Kidney capillary endothelial cell (primary cell): ENCODE measurements around the gene LDLRAD4.

Source experiments
- DNase-seq: peaks from one replicate; pipeline ENCODE4 v3.0.0-alpha.2; 2018; ENCODE audit warnings: low spot score

The LDLRAD4 gene

DNA sequence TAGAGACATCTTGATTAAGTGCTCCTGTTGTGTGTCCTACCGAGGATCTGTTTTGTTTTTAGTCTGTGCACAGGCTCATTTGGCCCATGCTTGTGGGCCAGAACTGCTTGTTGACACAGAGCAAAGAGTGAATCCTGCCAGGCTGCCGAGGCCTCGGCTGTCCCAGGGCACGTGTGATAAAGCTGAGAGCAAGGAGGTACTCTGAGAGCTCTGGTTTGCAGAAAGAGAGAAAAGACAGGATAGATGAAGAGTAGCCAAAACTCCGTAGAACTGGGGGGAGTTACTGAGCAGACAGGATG is 332.7 kb downstream of the LDLRAD4 start:
- no peak for DNase-seq

DNA sequence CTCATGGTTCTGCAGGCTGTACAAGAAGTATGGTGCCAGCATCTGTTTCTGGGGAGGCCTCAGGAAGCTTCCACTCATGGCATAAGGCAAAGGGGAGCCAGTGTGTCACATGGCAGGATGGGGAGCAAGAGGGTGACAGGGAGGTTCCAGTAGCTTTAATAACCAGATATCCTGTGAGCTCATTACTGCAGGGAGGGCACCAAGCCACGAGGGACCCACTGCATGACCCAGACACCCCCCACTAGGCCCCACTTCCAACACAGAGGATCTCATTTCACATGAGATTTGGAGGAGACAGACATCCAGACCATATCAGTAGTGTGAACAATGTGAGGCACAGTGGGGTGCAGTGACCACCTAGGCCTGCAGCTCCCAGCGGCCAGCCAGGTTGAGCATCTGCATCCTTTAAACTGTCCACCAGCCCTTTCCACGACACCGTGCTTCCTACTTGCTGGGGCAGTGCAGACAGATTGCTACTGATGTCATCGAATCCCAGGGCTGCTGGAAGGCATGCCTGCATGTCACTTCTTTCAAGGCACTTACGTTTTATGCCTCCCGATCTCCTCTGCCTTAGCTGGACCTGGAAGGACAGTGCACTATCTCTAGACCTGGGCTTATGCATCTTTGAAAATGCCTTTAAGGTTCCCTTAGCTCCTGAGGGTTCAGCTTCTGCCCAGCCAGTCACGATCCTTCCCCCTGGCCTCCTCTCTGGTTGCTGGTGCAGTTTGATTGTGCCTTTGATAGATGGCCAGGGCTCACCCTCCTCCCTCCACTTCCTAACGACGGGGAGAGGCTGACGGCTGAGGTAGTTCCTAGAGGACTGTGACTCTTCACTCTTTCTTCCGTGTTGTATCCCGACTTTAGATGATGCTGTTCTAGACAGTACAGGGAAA is 333.5 kb downstream of the LDLRAD4 start:
- no peak for DNase-seq

DNA sequence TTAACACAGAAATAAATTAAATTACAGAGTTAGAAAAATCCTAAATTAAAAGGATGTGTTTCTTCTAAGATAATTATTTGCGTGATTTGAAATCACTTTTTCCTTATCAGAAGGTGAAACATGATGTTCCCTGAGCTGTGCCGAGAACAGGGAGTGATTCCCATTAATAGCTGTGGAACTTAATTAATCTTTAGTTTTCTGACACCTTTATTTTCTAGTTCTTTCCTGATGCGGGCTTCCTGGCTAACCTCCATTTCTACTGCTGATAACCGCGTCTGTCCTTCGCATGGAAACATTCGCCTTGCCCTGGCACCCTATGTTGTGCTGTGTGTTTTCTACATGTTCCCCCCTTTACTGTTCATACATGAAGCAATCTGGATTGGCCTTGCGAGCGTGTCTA is 334.9 kb downstream of the LDLRAD4 start:
- no peak for DNase-seq

DNA sequence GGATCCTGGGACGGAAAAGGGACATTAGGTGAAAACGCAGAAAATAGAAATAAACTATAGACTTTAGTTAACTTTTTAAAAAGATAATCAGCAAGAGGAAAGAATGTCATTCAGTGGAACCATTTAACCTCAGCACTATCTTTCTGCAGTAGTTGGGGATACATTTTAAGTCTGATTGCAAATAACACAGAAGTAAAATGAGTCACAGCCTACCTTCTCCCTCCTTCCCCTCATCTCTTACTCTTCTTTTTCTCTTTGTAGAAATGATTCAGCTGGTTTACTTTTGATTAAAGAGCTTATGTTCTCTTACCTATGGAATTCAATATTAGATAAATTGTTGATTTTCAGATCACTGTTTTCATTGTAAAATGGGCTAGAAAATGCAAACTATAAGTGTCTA is 336.6 kb downstream of the LDLRAD4 start:
- no peak for DNase-seq

DNA sequence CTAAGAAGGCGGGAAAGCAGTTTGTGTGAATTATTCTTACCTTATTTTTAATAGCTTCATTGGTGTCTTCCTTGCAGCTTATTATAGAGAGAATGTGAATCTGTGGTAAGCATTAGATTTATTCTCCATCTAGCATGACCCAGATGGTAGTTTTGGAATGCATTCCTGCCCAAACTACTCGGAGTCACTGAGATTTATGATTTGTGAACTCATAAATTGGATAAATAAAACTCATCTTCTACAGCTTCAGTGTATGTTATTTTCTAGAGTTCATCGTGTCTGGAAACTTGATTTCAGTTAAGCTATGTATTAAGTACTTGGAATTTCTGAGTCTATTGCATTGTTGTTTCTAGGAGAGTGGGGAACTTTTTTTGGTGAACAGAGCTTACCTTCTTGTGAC is 337.3 kb downstream of the LDLRAD4 start:
- no peak for DNase-seq

DNA sequence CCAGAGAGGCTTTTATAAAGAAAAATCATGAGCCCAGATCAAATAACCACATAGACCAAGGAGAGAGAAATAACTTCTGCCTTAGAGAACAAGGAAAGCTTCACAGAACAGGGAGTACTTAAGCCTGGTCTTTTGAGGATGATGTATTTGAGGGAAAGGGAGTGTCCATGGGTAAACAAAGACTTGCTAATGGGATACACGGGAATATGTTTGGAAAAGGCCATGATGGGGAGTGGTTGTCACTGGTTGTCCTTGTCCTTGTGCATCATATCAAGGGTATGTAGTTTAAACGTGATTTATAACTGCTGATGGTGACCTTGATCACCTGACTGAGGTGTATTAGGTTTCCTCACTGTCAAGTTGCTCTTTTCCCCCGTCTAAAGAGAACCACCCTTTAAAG is 337.9 kb downstream of the LDLRAD4 start:
- no peak for DNase-seq

DNA sequence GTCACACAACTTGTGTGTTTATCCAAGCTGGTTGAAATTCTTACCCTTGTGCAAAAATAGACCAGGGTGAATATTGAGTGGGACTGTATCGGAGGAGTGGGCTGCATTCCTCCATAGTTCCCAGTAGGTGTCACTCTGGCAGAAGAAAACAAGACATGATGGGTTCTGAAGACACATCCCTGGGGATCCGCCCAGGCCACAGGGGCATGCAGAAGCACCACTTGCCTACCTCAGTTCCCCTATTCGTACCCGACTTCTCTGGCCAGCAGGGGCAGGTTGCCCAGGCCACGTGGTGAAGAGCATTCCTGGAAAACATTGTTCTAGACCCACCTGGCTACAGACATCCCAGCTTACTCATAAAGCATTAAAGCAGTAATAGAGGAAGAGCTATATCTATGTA is 339.6 kb downstream of the LDLRAD4 start:
- peak; percentile 29 for DNase-seq

DNA sequence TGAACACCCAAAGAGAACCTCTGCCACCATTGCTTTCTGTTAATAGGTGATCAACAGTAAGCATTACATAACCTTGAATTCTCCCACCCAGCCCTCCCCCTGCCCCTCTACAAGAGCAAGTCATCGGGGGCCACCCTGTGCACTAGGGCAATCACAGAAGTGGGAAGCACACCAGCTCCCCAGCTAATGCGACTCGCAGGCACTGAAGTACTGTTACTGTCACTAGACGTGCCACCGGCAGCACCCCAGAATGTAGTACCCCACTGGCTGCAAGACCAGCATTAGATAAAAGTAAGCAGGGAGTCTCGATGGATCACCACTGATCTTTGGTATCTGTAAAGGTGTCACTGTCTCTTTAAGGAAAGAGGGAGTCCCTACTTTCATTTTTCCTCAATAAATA is 340.2 kb downstream of the LDLRAD4 start:
- no peak for DNase-seq

DNA sequence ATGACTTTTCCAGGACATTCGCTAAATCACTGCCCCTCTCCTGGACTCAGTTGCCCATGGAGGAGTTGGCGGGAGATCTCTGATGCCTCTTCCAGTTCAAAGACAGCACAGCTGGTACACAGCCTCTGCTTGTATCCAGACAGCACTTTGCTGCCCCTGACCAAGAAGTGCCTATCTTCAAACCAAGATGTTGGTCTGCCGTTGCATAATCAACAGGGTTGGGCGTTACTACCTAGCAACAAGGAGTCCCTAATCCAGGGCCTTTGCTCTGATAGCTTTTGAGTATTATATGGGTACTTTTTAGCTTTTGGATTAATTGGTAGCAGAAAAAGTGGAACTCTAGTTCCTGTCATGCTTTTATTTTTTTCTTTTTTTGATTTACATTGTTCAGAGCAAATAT is 341.2 kb downstream of the LDLRAD4 start:
- DNase-seq, result no peak

DNA sequence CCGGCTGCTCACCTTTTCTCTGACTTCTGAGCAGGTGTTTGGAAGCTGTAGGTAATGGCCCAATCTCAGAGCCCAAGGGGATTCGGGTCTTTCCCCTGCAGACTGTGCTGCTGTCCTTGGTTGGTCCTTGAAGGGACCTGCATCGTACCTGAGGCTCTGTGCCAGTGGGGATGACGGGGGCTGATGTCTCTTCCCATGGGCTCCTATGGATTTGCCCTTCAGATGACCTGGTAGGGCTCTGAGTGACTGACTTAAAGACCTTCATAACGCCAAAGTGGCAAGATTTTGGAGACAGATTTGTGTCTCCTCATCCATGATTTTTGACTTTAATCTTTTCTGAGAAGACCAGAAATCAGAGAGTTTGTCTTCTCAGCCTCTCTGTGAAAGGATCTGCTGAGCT is 341.7 kb downstream of the LDLRAD4 start:
- no peak for DNase-seq

DNA sequence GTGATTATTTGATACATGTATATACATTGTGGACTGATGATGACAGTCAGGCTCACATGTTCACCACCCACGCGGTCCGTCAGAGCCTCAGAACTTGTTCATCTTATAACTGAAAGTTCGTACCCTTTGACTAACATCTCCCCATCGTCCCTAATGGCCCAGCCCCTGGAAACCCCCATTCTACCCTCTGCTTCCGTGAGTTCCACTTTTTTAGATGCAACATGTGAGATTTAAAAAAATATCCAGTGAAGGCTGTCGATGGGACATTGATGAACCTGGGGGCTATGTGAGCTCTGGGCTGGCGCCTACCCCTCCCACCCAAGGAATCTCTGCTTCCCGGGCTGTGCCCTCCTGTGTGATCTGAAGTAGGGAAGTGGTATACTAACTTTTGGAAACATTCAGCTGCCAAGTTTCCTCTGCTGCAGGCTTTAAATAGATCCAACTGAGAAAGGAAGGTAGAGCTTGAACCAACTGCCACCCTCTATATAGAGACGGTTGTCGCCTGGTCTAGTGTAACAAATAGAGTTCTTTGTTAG is 344.0 kb downstream of the LDLRAD4 start:
- no peak for DNase-seq

DNA sequence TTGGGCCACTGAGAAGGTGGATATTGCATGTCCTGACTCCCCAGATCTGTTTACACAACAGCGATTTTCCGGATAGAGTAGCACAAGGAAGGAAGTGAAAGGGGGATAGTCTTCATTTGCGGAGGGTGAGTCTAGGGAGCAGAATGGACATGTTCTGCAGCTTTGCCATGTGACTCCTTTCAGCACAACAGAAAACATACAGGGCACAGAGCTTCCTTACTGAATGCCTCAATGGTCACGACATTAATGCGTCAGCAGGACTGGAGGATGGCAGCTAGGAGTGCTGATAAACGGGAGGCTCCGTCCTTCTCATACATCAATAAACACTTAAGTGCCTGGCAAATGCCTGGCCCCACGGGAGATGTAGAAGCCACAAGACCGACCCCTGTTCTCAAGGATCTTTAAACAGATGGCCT is 344.8 kb downstream of the LDLRAD4 start:
- DNase-seq, result no peak

DNA sequence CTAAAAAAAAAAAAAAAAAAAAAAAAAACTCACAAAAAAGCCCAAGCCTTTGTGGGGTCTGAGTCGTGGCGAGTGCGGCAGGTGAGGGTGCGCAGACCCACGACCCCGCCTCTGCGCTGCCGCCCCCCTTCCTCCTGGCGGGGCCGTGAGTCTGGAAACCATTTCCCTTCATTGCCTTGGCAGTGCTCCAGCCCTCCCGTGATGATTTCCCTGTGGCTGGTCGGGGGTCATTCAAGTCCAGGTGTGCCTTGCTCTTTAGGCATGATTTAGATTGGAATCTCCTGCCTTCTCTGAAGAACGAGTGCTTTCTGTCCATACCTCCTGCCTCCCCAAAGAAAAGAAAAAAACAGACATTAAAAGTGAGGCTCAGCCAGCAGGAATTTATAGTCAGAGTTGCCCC is 346.0 kb downstream of the LDLRAD4 start:
- DNase-seq, result no peak

DNA sequence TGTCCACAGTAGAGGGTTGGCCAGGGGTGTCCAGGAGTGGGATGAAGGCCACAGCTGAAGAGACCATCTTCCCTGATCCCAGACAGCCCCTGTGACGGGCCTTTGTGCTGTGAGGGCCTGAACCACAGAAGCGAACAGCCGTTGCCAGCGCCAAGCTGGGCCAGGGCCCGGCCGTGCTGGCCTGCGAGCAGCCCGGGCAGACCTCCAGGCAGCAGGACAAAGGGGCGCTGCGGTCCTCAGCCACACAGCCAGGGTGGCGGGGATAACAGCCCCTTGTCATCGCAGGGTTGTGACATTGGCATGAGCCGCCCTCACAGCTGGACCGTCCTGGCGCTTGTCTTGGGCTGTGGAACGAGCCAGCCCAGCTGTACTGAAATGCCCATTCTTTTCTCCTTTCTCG is 346.7 kb downstream of the LDLRAD4 start:
- DNase-seq, result no peak

DNA sequence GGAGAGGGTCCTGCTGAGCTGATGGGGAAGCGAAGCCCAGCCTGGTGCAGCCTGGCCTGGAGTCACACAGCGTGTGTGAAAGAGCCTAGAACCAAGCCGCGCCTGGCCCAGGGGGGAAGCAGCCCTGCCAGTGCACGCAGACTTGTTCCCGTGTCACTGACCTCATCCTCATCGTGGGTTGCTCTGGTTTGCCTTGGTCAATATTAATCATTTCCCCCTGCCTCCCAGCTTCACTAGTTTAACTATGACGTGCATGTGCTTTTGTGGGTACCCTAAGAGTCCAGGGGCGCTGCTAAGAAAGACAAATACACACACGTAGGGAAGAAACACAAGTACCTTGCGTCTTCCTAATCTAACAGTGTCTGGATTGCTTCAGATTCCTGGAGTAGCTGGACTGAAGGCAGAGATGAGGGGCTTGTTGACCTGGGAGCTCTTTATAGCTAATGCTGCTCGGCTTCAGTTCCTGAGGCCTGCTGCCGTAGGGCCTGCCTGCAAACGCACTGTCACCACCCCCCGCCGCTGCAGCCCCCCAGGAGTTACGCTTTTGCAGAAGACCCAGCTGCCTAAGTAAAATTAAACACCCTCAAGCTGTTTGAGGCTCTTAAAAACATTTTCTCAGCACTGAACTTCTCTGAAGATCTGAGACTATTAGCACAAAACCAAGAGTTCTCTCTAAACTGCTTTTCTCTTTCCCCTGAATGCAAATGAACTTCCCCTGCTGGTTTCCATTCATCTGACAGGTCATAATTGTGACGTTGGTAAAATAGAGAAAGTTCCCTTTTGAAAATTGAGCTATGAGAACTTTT is 348.6 kb downstream of the LDLRAD4 start:
- no peak for DNase-seq

DNA sequence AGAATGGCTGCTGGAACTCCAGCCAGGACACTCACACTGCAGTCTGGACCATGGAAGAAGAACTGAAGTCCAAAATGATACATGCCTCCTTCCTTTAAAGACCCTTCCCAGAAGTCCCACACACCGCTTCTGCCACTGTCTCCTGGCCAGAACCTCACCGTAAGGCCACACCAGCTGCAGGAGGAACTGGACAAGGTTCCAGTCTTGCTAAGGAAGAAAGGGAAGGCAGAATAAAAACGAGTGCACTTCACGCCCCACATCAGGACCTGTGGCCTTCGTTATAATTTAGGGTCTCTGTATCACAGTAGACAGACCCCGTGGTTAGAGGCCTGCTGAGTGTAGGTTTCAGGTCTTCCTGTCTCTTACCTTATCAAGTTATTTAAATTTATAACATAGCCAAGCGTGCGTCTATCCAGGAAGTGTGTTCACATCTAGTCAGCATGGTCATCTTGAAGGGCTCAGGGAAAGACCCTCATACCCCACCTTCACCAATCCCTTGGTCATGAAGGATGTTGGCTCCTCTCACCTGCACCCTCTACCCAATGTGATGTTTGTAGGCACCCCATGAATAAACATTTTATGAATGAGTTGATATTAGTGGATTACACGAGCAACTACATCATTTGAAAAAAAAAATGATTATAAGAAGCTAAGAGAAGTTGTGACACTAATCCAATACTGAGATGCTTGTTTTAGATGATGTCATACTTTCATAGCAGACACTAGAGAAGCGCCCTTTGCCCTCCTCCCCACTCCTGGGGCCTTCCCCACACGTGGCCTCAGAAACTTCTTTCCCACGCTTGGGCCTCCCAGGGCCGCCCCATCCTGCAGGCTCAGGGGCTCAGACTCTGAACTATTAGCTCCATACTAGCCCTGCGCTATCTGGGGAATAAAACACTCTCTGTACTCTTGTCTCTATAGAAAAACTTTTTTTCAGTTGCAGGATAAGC is 350.2 kb downstream of the LDLRAD4 start:
- DNase-seq, result no peak

DNA sequence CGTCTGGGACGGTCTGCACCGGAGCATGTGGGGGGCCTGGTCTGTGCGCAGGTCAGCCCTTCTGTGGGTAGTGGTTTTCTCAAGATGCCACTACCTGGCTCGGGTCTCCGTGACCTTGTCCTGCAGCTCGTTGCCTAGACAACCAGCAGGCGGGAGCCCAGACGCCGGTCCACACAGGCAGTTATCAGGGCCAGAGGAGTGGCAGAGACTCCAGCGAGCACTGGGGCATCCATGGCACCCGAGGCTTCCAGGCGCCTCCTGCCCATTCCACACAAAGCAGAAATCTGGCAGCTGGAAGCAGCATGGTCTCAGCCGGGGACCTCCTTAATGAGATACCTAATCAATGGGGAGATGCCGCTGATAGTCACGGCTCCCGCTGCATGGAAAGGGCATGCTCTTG is 351.7 kb downstream of the LDLRAD4 start:
- DNase-seq, result no peak

DNA sequence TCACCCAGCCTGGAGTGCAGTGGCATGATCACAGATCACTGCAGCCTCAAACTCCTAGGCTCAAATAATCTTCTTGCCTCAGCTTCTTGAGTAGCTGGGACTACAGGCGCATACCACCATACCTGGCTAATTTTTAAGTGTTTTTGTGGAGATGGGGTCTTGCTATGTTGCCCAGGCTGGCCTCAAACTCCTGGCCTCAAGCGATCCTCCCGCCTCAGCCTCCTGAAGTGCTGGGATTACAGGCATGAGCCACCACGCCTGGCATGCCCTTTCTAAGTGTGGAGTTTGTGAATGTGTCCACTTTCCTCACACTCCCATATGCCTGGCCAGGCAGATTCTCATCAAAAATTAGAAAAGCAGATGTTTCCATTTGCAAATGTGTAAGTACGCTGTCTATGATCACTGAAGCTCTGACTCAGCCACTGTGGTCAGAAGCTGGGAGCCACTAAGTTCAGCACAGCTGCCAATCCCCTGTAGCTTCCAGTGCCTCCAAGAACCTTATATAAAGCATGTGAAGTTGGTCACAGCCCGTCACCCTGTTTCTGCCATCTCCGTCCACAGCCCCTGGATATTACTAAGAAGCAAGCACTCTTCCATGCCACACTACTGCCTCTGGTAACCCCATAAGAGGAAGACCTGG is 352.4 kb downstream of the LDLRAD4 start:
- DNase-seq, result no peak

DNA sequence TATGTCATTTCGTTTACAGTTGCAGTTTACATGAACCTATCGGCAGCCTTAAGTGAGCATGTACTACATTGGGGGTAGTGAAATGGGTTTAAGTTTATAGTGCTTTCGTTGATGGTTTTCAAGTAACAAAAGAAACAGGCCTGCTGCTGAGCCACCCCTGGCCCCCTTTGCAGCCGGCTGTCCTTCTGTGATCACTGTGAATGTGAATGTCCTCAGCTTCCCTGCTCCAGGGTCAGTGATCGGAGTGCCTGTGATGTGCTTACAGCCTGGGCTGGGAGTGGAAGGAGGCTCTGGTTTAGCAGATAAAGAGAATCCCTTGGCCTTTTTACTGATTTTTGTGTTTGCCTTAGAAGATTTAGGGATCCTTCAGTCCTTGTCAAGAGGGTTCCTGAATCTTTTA is 353.6 kb downstream of the LDLRAD4 start:
- DNase-seq, result no peak

DNA sequence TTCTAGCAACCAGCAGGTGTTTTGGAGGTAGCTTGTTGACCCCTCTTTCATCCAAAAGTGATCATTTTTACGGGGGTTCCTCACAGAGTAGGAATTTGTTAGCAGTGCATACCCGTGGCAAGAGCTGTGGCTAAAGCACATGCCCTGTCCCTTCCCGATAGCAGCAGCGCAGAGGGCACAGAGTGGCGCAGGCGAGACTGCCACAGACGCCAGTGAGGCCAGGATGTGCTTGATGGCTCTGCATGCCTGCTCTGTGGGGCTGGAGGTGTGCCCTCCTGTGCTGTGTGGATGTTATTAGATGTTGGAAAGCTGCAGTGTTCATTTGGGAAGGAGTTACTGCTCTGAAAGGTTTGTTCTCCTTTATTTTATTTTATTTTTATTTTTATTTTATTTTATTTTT is 354.2 kb downstream of the LDLRAD4 start:
- no peak for DNase-seq

DNA sequence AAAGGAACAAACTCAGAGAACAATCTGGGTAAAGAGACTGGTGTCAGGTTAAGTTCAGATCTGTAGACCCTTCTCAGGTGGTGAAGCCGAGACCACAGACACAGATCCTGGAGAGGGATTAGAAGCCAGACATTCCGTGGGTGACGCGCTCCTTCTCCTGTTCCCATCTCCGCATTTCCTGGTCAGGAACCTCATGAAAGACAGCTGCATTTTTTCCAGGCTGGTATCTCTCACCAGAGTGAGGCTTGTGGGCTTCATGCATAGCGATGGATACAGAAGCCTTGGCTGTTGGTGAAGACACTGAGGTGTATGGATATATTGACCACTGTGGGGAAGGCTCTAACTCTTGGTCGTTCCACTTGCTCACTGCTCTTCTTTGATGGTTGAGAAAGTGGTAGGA is 355.2 kb downstream of the LDLRAD4 start:
- no peak for DNase-seq

DNA sequence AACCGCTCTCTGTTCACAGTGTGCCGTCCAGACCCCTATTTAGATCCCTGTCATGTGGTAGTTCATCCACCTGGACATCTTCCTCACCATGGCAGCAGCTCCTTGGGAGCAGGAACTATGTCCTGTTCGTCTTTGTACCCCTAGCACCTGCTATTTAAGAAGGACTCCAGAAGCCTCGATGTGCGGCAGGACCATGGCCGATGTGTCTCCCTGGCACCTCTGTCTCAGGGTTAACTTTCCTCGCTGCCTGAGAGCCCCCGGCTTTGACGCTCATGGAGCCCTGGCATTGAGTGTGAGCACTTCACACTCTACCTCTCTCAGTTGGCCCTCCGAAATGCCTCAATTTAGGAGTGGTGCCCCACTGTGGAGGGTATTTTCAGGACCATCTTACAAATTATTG is 355.8 kb downstream of the LDLRAD4 start:
- DNase-seq, result no peak
